ENCODE data around the gene RPS3. TPM values are rescaled to one million over a fixed set of nuclear protein-coding genes. Genes with fewer than 3 reads are reported as not detected.

Gene RPS3
- total and polyA plus RNA-seq, 2 experiments from 2014 or later: 1,094 to 1,201 TPM

DNA sequence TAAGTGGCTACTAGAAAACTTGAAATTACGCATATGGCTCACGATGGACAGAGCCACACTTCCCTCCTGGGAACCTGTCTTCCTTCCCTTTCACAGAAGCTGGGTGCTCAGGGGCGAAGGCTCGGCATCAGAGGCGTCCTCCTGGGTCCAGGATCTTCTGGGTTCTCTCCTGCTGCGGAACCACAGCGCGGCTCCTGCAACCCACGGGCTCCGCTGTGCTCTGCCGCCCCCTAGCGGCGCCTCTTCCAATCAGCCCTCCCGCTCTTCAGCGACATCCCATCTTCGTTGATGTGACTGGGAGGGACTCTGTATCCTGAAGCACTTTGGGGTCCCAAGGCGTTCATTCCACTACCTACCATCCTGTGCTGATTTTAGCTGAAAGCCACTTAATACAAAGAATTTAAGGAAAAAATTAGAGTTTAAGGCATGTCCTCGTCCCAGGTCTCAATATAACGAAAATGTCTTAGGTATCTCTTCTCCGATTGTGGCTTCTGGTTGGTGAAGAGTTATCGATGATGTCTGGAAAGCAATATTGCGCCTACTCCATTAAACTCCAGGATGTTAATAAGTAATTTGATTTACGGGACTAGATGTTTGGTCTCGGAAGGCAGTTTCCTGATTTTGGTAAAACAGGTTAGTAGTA, 14.8 kb upstream of the RPS3 start:
- no peaks in the 10 kb centered on the region for H3K9me2 ChIP-seq (replicated peaks; ENCODE audit: insufficient read depth)
- 28% methylated on average over 24 of the region's 24 CpGs for WGBS (ENCODE audit: low lambda C conversion rate, missing lambda C conversion rate)
- peaks cover 27% of the 10 kb centered on the region for H3K4me1 ChIP-seq (ENCODE audit: insufficient read depth)
- no peaks in the 10 kb centered on the region for H4K20me1 ChIP-seq (ENCODE audit: insufficient read depth, poor library complexity, severe bottlenecking)
- DNase-seq (ENCODE audit: low spot score): peak; percentile 90
- no peaks in the 10 kb centered on the region for H3K36me3 ChIP-seq (replicated peaks; ENCODE audit: insufficient read depth, low read depth)
- no peak overlapping the region for H2AFZ ChIP-seq
- no peaks in the 10 kb centered on the region for H3K27me3 ChIP-seq
- peak overlapping the region; percentile 50 for H3K4me2 ChIP-seq
- H3K4me3 ChIP-seq: no peak overlapping the region
- H3K9me3 ChIP-seq (ENCODE audit: low read depth): no peaks in the 10 kb centered on the region
- no peaks in the 10 kb centered on the region for H3K79me2 ChIP-seq
- TF ChIP-seq, protein P1, sequence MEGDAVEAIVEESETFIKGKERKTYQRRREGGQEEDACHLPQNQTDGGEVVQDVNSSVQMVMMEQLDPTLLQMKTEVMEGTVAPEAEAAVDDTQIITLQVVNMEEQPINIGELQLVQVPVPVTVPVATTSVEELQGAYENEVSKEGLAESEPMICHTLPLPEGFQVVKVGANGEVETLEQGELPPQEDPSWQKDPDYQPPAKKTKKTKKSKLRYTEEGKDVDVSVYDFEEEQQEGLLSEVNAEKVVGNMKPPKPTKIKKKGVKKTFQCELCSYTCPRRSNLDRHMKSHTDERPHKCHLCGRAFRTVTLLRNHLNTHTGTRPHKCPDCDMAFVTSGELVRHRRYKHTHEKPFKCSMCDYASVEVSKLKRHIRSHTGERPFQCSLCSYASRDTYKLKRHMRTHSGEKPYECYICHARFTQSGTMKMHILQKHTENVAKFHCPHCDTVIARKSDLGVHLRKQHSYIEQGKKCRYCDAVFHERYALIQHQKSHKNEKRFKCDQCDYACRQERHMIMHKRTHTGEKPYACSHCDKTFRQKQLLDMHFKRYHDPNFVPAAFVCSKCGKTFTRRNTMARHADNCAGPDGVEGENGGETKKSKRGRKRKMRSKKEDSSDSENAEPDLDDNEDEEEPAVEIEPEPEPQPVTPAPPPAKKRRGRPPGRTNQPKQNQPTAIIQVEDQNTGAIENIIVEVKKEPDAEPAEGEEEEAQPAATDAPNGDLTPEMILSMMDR (IDR thresholded peaks at IDR 0.05; ENCODE audit: poor library complexity): peak; percentile 99
- TF ChIP-seq EZH2 (IDR thresholded peaks at IDR 0.05; ENCODE audit: borderline replicate concordance): no peak
- H3K27ac ChIP-seq: no peak overlapping the region

DNA sequence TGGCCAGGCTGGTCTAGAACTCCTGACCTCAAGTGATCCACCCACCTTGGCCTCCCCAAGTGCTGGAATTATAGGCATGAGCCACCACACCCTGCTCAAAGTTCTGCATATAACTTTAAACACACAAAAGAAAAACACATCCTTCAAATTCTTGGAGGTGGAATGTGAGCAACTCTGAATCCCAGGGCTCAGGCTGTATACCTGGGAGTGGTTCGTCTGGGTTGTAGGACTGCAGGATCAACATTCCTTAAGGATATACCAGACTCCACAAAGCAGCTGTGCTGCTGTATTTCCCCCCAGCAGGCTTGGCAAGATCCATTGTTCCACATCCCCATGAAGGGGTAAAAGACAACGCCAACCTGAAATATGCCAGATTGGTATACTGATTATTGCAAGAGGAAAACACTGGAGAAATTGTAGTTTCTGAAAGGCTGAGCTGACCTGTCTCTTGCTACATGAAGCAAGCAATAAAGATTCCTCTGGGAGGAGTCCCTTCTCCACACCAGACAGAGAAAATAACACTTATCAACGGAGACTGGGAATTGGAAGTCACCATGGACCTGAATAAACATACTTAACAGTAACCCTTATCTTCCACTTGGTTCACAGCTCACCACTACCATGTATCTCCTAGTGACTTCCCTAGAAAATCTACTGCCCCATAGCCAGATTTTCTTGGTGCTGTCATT, 12.2 kb upstream of the RPS3 start:
- 21% methylated on average over 3 of the region's 3 CpGs for WGBS (ENCODE audit: low lambda C conversion rate, missing lambda C conversion rate)

DNA sequence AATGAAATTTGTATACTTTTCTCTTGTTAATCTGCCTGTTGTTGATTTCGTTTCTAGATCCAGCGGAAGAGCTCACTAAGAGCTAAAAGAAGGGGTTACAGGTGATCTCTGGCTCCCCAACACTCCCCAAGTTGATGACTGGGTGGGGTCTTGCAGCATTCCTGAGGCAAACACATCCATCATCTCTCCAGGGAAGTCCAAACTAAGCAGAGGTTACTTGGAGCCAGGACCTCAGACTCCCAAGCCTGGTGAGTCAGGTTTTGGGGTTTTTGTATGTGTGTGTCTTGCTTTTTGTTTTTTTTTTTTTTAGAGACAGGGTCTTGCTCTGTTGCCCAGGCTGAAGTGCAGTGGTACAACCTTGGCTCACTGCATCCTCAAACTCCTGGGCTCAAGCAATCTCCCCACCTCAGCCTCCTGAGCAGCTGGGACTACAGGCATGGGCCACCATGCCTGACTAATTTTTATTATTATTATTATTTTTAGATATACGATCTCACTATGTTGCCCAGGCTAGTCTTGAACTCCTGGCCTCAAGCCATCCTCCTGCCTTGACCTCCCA, 11.5 kb upstream of the RPS3 start:
- no peak overlapping the region for H3K4me3 ChIP-seq
- no peaks in the 10 kb centered on the region for H3K27me3 ChIP-seq
- no peaks in the 10 kb centered on the region for H3K9me2 ChIP-seq (replicated peaks; ENCODE audit: insufficient read depth)
- no peaks in the 10 kb centered on the region for H3K79me2 ChIP-seq
- no peak overlapping the region for H3K4me2 ChIP-seq
- no peak for DNase-seq (ENCODE audit: low spot score)
- peaks cover 14% of the 10 kb centered on the region for H3K4me1 ChIP-seq (ENCODE audit: insufficient read depth)
- 58% methylated on average over 3 of the region's 3 CpGs for WGBS (ENCODE audit: low lambda C conversion rate, missing lambda C conversion rate)
- TF ChIP-seq EZH2phosphoT487 (IDR thresholded peaks at IDR 0.05; ENCODE audit: low read depth, severe bottlenecking, unreplicated experiment) (no peak), EZH2 (IDR thresholded peaks at IDR 0.05; ENCODE audit: borderline replicate concordance) (no peak)
- TF ChIP-seq, protein P1 (IDR thresholded peaks at IDR 0.05; ENCODE audit: poor library complexity): no peak
- H3K36me3 ChIP-seq (replicated peaks; ENCODE audit: insufficient read depth, low read depth): no peaks in the 10 kb centered on the region
- H3K9me3 ChIP-seq (ENCODE audit: low read depth): no peaks in the 10 kb centered on the region
- peak overlapping the region; percentile 50 for H3K27ac ChIP-seq
- no peak overlapping the region for H2AFZ ChIP-seq
- no peaks in the 10 kb centered on the region for H4K20me1 ChIP-seq (ENCODE audit: insufficient read depth, poor library complexity, severe bottlenecking)

More for the DNA sequence above, 12.2 kb upstream of the RPS3 start:
- no peaks in the 10 kb centered on the region for H3K9me3 ChIP-seq (ENCODE audit: low read depth)
- TF ChIP-seq EZH2 (IDR thresholded peaks at IDR 0.05; ENCODE audit: borderline replicate concordance) (no peak), EZH2phosphoT487 (IDR thresholded peaks at IDR 0.05; ENCODE audit: low read depth, severe bottlenecking, unreplicated experiment) (no peak)
- TF ChIP-seq, protein P1 (IDR thresholded peaks at IDR 0.05; ENCODE audit: poor library complexity): no peak
- peak; percentile 48 for DNase-seq (ENCODE audit: low spot score)
- H3K4me1 ChIP-seq (ENCODE audit: insufficient read depth): peaks cover 14% of the 10 kb centered on the region
- no peaks in the 10 kb centered on the region for H3K9me2 ChIP-seq (replicated peaks; ENCODE audit: insufficient read depth)
- H3K27ac ChIP-seq: peak overlapping the region; percentile 50
- no peaks in the 10 kb centered on the region for H3K36me3 ChIP-seq (replicated peaks; ENCODE audit: insufficient read depth, low read depth)
- H2AFZ ChIP-seq: no peak overlapping the region
- H3K27me3 ChIP-seq: no peaks in the 10 kb centered on the region
- H3K4me3 ChIP-seq: no peak overlapping the region
- no peak overlapping the region for H3K4me2 ChIP-seq
- H4K20me1 ChIP-seq (ENCODE audit: insufficient read depth, poor library complexity, severe bottlenecking): no peaks in the 10 kb centered on the region
- no peaks in the 10 kb centered on the region for H3K79me2 ChIP-seq

Measured in hepatocyte (in vitro differentiated cells).